Activated CD8-positive, alpha-beta T cell treated with anti-CD3 and anti-CD28 coated beads for 36 hours (primary cell): ENCODE results near the gene NOL12. TPM values are rescaled to one million over a fixed set of nuclear protein-coding genes. Genes with fewer than 3 reads are reported as not detected.

Experiments used
- ATAC-seq: fragments of 200-7000 bp; cut with Tn5 transposase; one replicate; pipeline ENCODE4 v1.10.0; 2021; ENCODE audit warnings: mild to moderate bottlenecking, moderate library complexity
- CTCF ChIA-PET: fragments of 350-600 bp; sonication (Branson Sonifier 250); formaldehyde crosslinking; loops from one replicate; lab custom pipeline; 2021; ENCODE audit warnings: antibody characterized with exemption; lab: Charles Lee
- POLR2A ChIA-PET: fragments of 350-600 bp; sonication (Branson Sonifier 250); formaldehyde crosslinking; loops from one replicate; lab custom pipeline; 2021; ENCODE audit warnings: antibody characterized with exemption; lab: Charles Lee
- DNase-seq: peaks from one replicate; pipeline ENCODE4 v3.0.0-alpha.2; 2020
- H3K27ac Mint-ChIP-seq: one replicate; pipeline ENCODE4 v1.8.0; 2021; ENCODE audit warnings: mild to moderate bottlenecking, mixed read lengths
- H3K27me3 Mint-ChIP-seq: one replicate; pipeline ENCODE4 v1.8.0; 2021; ENCODE audit warnings: mixed read lengths
- H3K36me3 Mint-ChIP-seq: one replicate; pipeline ENCODE4 v1.8.0; 2021; ENCODE audit warnings: low read depth, mixed read lengths
- H3K4me1 Mint-ChIP-seq: one replicate; pipeline ENCODE4 v1.8.0; 2021; ENCODE audit warnings: low read depth, mixed read lengths
- H3K4me3 Mint-ChIP-seq: one replicate; pipeline ENCODE4 v1.8.0; 2021; ENCODE audit warnings: mild to moderate bottlenecking, moderate library complexity, mixed read lengths
- H3K9me3 Mint-ChIP-seq: one replicate; pipeline ENCODE4 v1.8.0; 2021; ENCODE audit warnings: mixed read lengths
- CTCF ChIP-seq: fragments of 200-600 bp; IDR thresholded peaks from one replicate; pipeline ENCODE4 v1.8.0; 2022; ENCODE audit warnings: antibody characterized with exemption, mild to moderate bottlenecking
- intact Hi-C: fragments of 100-400 bp; cut with micrococcal nuclease; formaldehyde crosslinking; loops from one replicate; pipeline ENCODE4 v1.10.0; 2022
- total RNA-seq, 2 experiments: library from RNA; stranded (reverse); gene quantifications; one replicate each; pipeline ENCODE4 v1.2.3, GENCODE V29; 2021

NOL12 gene
- total RNA-seq, 2 experiments from 2014 or later = 36.8 to 38.8 TPM

GRCh38 chr22:37681556-37682049, 4.5 kb upstream of the NOL12 start:
- H3K9me3 Mint-ChIP-seq = no peaks in the 10 kb centered on the region
- no peak overlapping the region for H3K27ac Mint-ChIP-seq
- ChIA-PET CTCF (interaction anchor here (0.6 to 68.1 kb wide), 11 partner anchors 10 to 253 kb away, joined by 3 to 1770 read pairs (median 4); partner anchors contain the start of genes GGA1, PDXP, SH3BP1 and TRIOBP), POLR2A (interaction anchor here (1.0 to 1.9 kb wide), 6 partner anchors 11 to 72 kb away, joined by 3 to 7 read pairs (median 4); no protein-coding TSS in a partner anchor)
- DNase-seq (peak; percentile 87), ATAC-seq (peak; percentile 27)
- intact Hi-C loops = no loop called here
- no peaks in the 10 kb centered on the region for H3K27me3 Mint-ChIP-seq
- H3K4me3 Mint-ChIP-seq = no peak overlapping the region
- H3K4me1 Mint-ChIP-seq = peaks cover 31% of the 10 kb centered on the region
- H3K36me3 Mint-ChIP-seq = peaks cover 6% of the 10 kb centered on the region
- peak; percentile 82 for TF ChIP-seq CTCF

- CTCF ChIA-PET = interaction anchor here (1.5 to 68.1 kb wide), 4 partner anchors 11 to 60 kb away, joined by 3 to 1770 read pairs (median 9); partner anchors contain the start of genes GGA1 and SH3BP1
- no peak for DNase-seq
- Mint-ChIP-seq H3K9me3 (no peaks in the 10 kb centered on the region), H3K27ac (peak overlapping the region; percentile 96), H3K4me3 (no peak overlapping the region), H3K4me1 (peaks cover 33% of the 10 kb centered on the region), H3K27me3 (no peaks in the 10 kb centered on the region), H3K36me3 (peaks cover 24% of the 10 kb centered on the region)
- no peak for TF ChIP-seq CTCF
- POLR2A ChIA-PET = interaction anchor here (2.2 to 4.5 kb wide), 2 partner anchors 11 kb away, joined by 11 to 21 read pairs; partner anchors contain the start of gene LGALS1
- no peak for ATAC-seq
- intact Hi-C loops = no loop called here
Observed at GRCh38 chr22:37684803-37685615, 1.1 kb upstream of the NOL12 start.

- POLR2A ChIA-PET = no interaction called here
- CTCF ChIA-PET = interaction anchor here (68.1 kb wide), 1 partner anchor 65 kb away, joined by 1770 read pairs; the partner anchor contains the start of genes GGA1 and SH3BP1
- ATAC-seq = no peak
- Mint-ChIP-seq H3K4me3 (no peak overlapping the region), H3K27ac (no peak overlapping the region), H3K4me1 (peaks cover 21% of the 10 kb centered on the region), H3K27me3 (no peaks in the 10 kb centered on the region), H3K9me3 (no peaks in the 10 kb centered on the region), H3K36me3 (peaks cover 50% of the 10 kb centered on the region)
- intact Hi-C loops = no loop called here
- DNase-seq = no peak
- no peak for TF ChIP-seq CTCF
Observed at GRCh38 chr22:37690407-37690806, 4.3 kb downstream of the NOL12 start.

- H3K4me1 Mint-ChIP-seq = peaks cover 24% of the 10 kb centered on the region
- CTCF ChIA-PET = interaction anchor here (1.4 kb wide), 1 partner anchor 48 kb away, joined by 4 read pairs; no protein-coding TSS in a partner anchor
Observed at GRCh38 chr22:37690901-37691504, 4.9 kb downstream of the NOL12 start.

More at GRCh38 chr22:37690901-37691504, 4.9 kb downstream of the NOL12 start:
- intact Hi-C loops = no loop called here
- H3K36me3 Mint-ChIP-seq = peaks cover 54% of the 10 kb centered on the region
- no peaks in the 10 kb centered on the region for H3K27me3 Mint-ChIP-seq
- TF ChIP-seq CTCF = no peak
- ATAC-seq (no peak), DNase-seq (no peak)
- no peak overlapping the region for H3K27ac Mint-ChIP-seq
- no peak overlapping the region for H3K4me3 Mint-ChIP-seq
- POLR2A ChIA-PET = interaction anchor here (0.6 kb wide), 1 partner anchor 1633 kb away, joined by 3 read pairs; no protein-coding TSS in a partner anchor
- H3K9me3 Mint-ChIP-seq = no peaks in the 10 kb centered on the region
